Common myeloid progenitor, CD34-positive (primary cell): ENCODE measurements around the gene UBE2H.

Experiments
- CTCF ChIA-PET: fragments of 350-600 bp; sonication (Branson Sonifier 250); formaldehyde crosslinking; loops from one replicate; lab custom pipeline; 2021; ENCODE audit warnings: antibody characterized with exemption; lab: Charles Lee
- POLR2A ChIA-PET: fragments of 350-600 bp; sonication (Branson Sonifier 250); formaldehyde crosslinking; loops from one replicate; lab custom pipeline; 2021; ENCODE audit warnings: antibody characterized with exemption; lab: Charles Lee
- DNase-seq, 3 donors: peaks; one replicate each; pipeline versions ENCODE4 v3.0.0 to v3.0.0-alpha.2; 2013
- H3K27ac ChIP-seq, 2 experiments: 1 replicate in 1 of 2; 2 replicates in 1 of 2; pipeline ENCODE4 v1.7.0; 2013; ENCODE audit warnings: inconsistent platforms in 2 of 2, low read length in 2 of 2, mild to moderate bottlenecking in 2 of 2, low read depth in 1 of 2, moderate library complexity in 1 of 2; ENCODE audit not compliant: severe bottlenecking in 2 of 2, insufficient read depth in 1 of 2, poor library complexity in 1 of 2
- H3K27me3 ChIP-seq, 5 experiments: replicated peaks in 2 of 5; 1 replicate in 3 of 5; 2 replicates in 2 of 5; pipeline versions ENCODE4 v1.6.1 to v1.7.0; 2013; ENCODE audit warnings: low read length in 4 of 5, mild to moderate bottlenecking in 2 of 5, moderate library complexity in 2 of 5, inconsistent platforms in 1 of 5; ENCODE audit not compliant: insufficient read depth in 5 of 5, control insufficient read depth in 4 of 5
- H3K36me3 ChIP-seq, 4 experiments: 1 replicate in 2 of 4; 2 replicates in 2 of 4; pipeline versions ENCODE4 v1.6.1 to v1.7.0; 2013; ENCODE audit warnings: low read length in 3 of 4, control low read depth in 1 of 4, mild to moderate bottlenecking in 1 of 4; ENCODE audit not compliant: control insufficient read depth in 4 of 4, insufficient read depth in 4 of 4
- H3K4me1 ChIP-seq, 4 experiments: 1 replicate in 3 of 4; 2 replicates in 1 of 4; pipeline versions ENCODE4 v1.6.1 to v1.7.1; 2013; ENCODE audit warnings: low read length in 3 of 4, mild to moderate bottlenecking in 3 of 4, control low read depth in 1 of 4, inconsistent platforms in 1 of 4, moderate library complexity in 1 of 4; ENCODE audit not compliant: control insufficient read depth in 4 of 4, insufficient read depth in 4 of 4; ENCODE audit errors: control extremely low read depth in 1 of 4
- H3K4me3 ChIP-seq, 7 experiments: 1 replicate in 4 of 7; 2 replicates in 3 of 7; pipeline versions ENCODE4 v1.5.1 to v1.7.0; 2013; ENCODE audit warnings: mild to moderate bottlenecking in 7 of 7, low read length in 6 of 7, moderate library complexity in 6 of 7, inconsistent platforms in 2 of 7, low read depth in 2 of 7, control low read depth in 1 of 7; ENCODE audit not compliant: insufficient read depth in 4 of 7, control insufficient read depth in 1 of 7; ENCODE audit errors: extremely low read depth in 1 of 7
- H3K9me3 ChIP-seq, 5 experiments: 1 replicate in 4 of 5; 2 replicates in 1 of 5; pipeline versions ENCODE4 v1.6.1 to v1.7.1; 2013; ENCODE audit warnings: low read length in 4 of 5, mild to moderate bottlenecking in 2 of 5, inconsistent platforms in 1 of 5, low read depth in 1 of 5, moderate library complexity in 1 of 5; ENCODE audit not compliant: control insufficient read depth in 4 of 5, insufficient read depth in 2 of 5; ENCODE audit errors: control extremely low read depth in 1 of 5
- WGBS: methylation state at CpG from one replicate; pipeline ENCODE4 v1.1.5; 2013; ENCODE audit not compliant: insufficient coverage; 5-methylcytosine and 5-hydroxymethylcytosine counted together

UBE2H gene

GRCh38 chr7:129924602-129925001 is 28.2 kb downstream of the UBE2H start:
- Histone ChIP-seq H3K4me1 (no peaks in the 10 kb centered on the region), H3K36me3 (peaks cover 0 to 9% (median 2%) of the 10 kb centered on the region in 4 experiments), H3K9me3 (no peaks in the 10 kb centered on the region), H3K4me3 (no peak overlapping the region), H3K27me3 (no peaks in the 10 kb centered on the region), H3K27ac (no peak overlapping the region)
- ChIA-PET POLR2A (no interaction called here), CTCF (interaction anchor here (1.2 to 1.3 kb wide), 2 partner anchors 8 to 27 kb away, joined by 3 read pairs; no protein-coding TSS in a partner anchor)
- DNase-seq, result no peak
- no CpG with 5 or more reads among the region's 4 CpGs for WGBS

- 60% methylated on average over 1 of the region's 2 CpGs for WGBS
Observed at GRCh38 chr7:129923709-129924108, 29.1 kb downstream of the UBE2H start.

GRCh38 chr7:129919492-129919891 is 33.3 kb downstream of the UBE2H start:
- peaks cover 0 to 9% (median 0%) of the 10 kb centered on the region in 4 experiments for H3K4me1 ChIP-seq
- ChIA-PET POLR2A (interaction anchor here (0.7 kb wide), 1 partner anchor 24 kb away, joined by 4 read pairs; no protein-coding TSS in a partner anchor), CTCF (interaction anchor here (1.2 to 2.6 kb wide), 2 partner anchors 14 to 90 kb away, joined by 3 to 10 read pairs; no protein-coding TSS in a partner anchor)
- 100% methylated on average over 2 of the region's 2 CpGs for WGBS
- H3K27ac ChIP-seq, result no peak overlapping the region
- no peak overlapping the region for H3K4me3 ChIP-seq
- no peak for DNase-seq
- H3K36me3 ChIP-seq, result peaks cover 0 to 5% (median 2%) of the 10 kb centered on the region in 4 experiments
- H3K27me3 ChIP-seq, result no peaks in the 10 kb centered on the region
- H3K9me3 ChIP-seq, result no peaks in the 10 kb centered on the region

More at GRCh38 chr7:129923709-129924108, 29.1 kb downstream of the UBE2H start:
- H3K27me3 ChIP-seq, result no peaks in the 10 kb centered on the region
- no peaks in the 10 kb centered on the region for H3K9me3 ChIP-seq
- ChIA-PET POLR2A (interaction anchor here (0.5 kb wide), 1 partner anchor 13 kb away, joined by 3 read pairs; no protein-coding TSS in a partner anchor), CTCF (interaction anchor here (0.7 to 0.8 kb wide), 2 partner anchors 9 to 21 kb away, joined by 3 read pairs; no protein-coding TSS in a partner anchor)
- H3K4me1 ChIP-seq, result no peaks in the 10 kb centered on the region
- H3K27ac ChIP-seq, result no peak overlapping the region
- no peak overlapping the region for H3K4me3 ChIP-seq
- H3K36me3 ChIP-seq, result peaks cover 0 to 9% (median 2%) of the 10 kb centered on the region in 4 experiments
- no peak for DNase-seq

- CTCF ChIA-PET, result interaction anchor here (0.8 to 2.6 kb wide), 2 partner anchors 91 to 92 kb away, joined by 3 to 10 read pairs; no protein-coding TSS in a partner anchor
Observed at GRCh38 chr7:129918922-129919321, 33.8 kb downstream of the UBE2H start.

GRCh38 chr7:129917934-129918333 is 34.8 kb downstream of the UBE2H start:
- Histone ChIP-seq H3K27ac (no peak overlapping the region), H3K4me1 (peaks cover 0 to 9% (median 0%) of the 10 kb centered on the region in 4 experiments), H3K4me3 (no peak overlapping the region), H3K27me3 (no peaks in the 10 kb centered on the region), H3K9me3 (no peaks in the 10 kb centered on the region), H3K36me3 (peaks cover 0 to 4% (median 1%) of the 10 kb centered on the region in 4 experiments)
- DNase-seq, result no peak
- CTCF ChIA-PET, result interaction anchor here (0.8 to 2.6 kb wide), 4 partner anchors 10 to 93 kb away, joined by 3 to 10 read pairs (median 4); no protein-coding TSS in a partner anchor
- WGBS, result 91% methylated on average over 3 of the region's 4 CpGs
- POLR2A ChIA-PET, result interaction anchor here (0.6 kb wide), 1 partner anchor 15 kb away, joined by 4 read pairs; no protein-coding TSS in a partner anchor

More at GRCh38 chr7:129918922-129919321, 33.8 kb downstream of the UBE2H start:
- Histone ChIP-seq H3K36me3 (peaks cover 0 to 4% (median 1%) of the 10 kb centered on the region in 4 experiments), H3K27me3 (no peaks in the 10 kb centered on the region), H3K9me3 (no peaks in the 10 kb centered on the region), H3K4me3 (no peak overlapping the region), H3K4me1 (peaks cover 0 to 9% (median 0%) of the 10 kb centered on the region in 4 experiments), H3K27ac (no peak overlapping the region)
- WGBS, result 86% methylated on average over 1 of the region's 5 CpGs
- DNase-seq, result no peak
- POLR2A ChIA-PET, result no interaction called here

- no peaks in the 10 kb centered on the region for H3K9me3 ChIP-seq
- ChIA-PET CTCF (interaction anchor here (0.8 to 2.4 kb wide), 4 partner anchors 9 to 99 kb away, joined by 3 to 7 read pairs (median 4); no protein-coding TSS in a partner anchor), POLR2A (no interaction called here)
- no peak overlapping the region for H3K4me3 ChIP-seq
- WGBS, result 57% methylated on average over 4 of the region's 9 CpGs
- no peak for DNase-seq
- H3K36me3 ChIP-seq, result peaks cover 0 to 3% (median 1%) of the 10 kb centered on the region in 4 experiments
- H3K4me1 ChIP-seq, result peaks cover 0 to 9% (median 0%) of the 10 kb centered on the region in 4 experiments
- H3K27ac ChIP-seq, result no peak overlapping the region
- no peaks in the 10 kb centered on the region for H3K27me3 ChIP-seq
Observed at GRCh38 chr7:129914536-129915272, 38.1 kb downstream of the UBE2H start.
